Stimulated activated CD4-positive, alpha-beta T cell treated with anti-CD3 and anti-CD28 coated beads, Interleukin-2, amount 100 ng/mL, for 24 hours (primary cell): ENCODE results near the gene POLR2J3.
"Not testable (repeated sequence)": the region's sequence is repeated elsewhere in the genome, so short reads cannot be mapped to it uniquely, and the experiment has no call there.

Source experiments
- DNase-seq, 2 donors: peaks; one replicate each; pipeline ENCODE4 v3.0.0-alpha.2; 2020

POLR2J3 gene

GRCh38 chr7:102572261-102573239 is at the start of gene POLR2J3:
POLR2J3 (minus strand) TSS chr7:102572583; CDS start chr7:102572521, 62 bp downstream.
- DNase-seq = peak; percentile 100

GRCh38 chr7:102618122-102618521 is 45.7 kb upstream of the POLR2J3 start:
- not testable (repeated sequence) for DNase-seq

GRCh38 chr7:102616507-102617125 is 44.2 kb upstream of the POLR2J3 start, which contains the start of gene RASA4:
RASA4 (minus strand) TSS chr7:102616756; CDS start chr7:102616689, 67 bp downstream.
- peak; percentile 44 for DNase-seq

- DNase-seq = not testable (repeated sequence)
These were observed 43.5 kb upstream of the POLR2J3 start for GRCh38 chr7:102615930-102616329.

- not testable (repeated sequence) for DNase-seq
These were observed 42.5 kb upstream of the POLR2J3 start for GRCh38 chr7:102614873-102615272.

- DNase-seq = not testable (repeated sequence)
These were observed 41.9 kb upstream of the POLR2J3 start for GRCh38 chr7:102614346-102614697.

- DNase-seq = not testable (repeated sequence)
These were observed 41.4 kb upstream of the POLR2J3 start for GRCh38 chr7:102613575-102614345.

- DNase-seq = not testable (repeated sequence)
These were observed 39.4 kb upstream of the POLR2J3 start for GRCh38 chr7:102611675-102612325.

GRCh38 chr7:102611013-102611674 is 38.8 kb upstream of the POLR2J3 start:
- not testable (repeated sequence) for DNase-seq

GRCh38 chr7:102610441-102610840 is 38.1 kb upstream of the POLR2J3 start:
- not testable (repeated sequence) for DNase-seq

- DNase-seq = not testable (repeated sequence)
These were observed 37.4 kb upstream of the POLR2J3 start for GRCh38 chr7:102609734-102610133.

GRCh38 chr7:102606848-102607247 is 34.5 kb upstream of the POLR2J3 start:
- DNase-seq = not testable (repeated sequence)

- DNase-seq = not testable (repeated sequence)
These were observed 32.2 kb upstream of the POLR2J3 start for GRCh38 chr7:102604431-102605145.

- DNase-seq = not testable (repeated sequence)
These were observed 29.9 kb upstream of the POLR2J3 start for GRCh38 chr7:102602317-102602716.

GRCh38 chr7:102599699-102600098 is 27.3 kb upstream of the POLR2J3 start:
- not testable (repeated sequence) for DNase-seq

GRCh38 chr7:102596036-102596435 is 23.7 kb upstream of the POLR2J3 start:
- DNase-seq = not testable (repeated sequence)

- DNase-seq = not testable (repeated sequence)
These were observed 21.4 kb upstream of the POLR2J3 start for GRCh38 chr7:102593637-102594334.

- DNase-seq = peak; percentile 30 to 33
These were observed 20.2 kb upstream of the POLR2J3 start for GRCh38 chr7:102592477-102593019.

GRCh38 chr7:102589857-102590256 is 17.5 kb upstream of the POLR2J3 start:
- not testable (repeated sequence) for DNase-seq

- DNase-seq = not testable (repeated sequence)
These were observed 11.1 kb upstream of the POLR2J3 start for GRCh38 chr7:102583495-102583894.
